Mucosa of descending colon (tissue), 3 donors: ENCODE data around the gene NPEPPS. TPM values are rescaled to one million over a fixed set of nuclear protein-coding genes. Genes with fewer than 3 reads are reported as not detected.

ENCODE experiments used
- ATAC-seq: fragments of 200-7000 bp; cut with Tn5 transposase; one replicate; pipeline ENCODE4 v1.9.1; 2020; ENCODE audit warnings: mild to moderate bottlenecking, moderate library complexity
- DNase-seq, 3 donors: peaks; one replicate each; pipeline ENCODE4 v3.0.0-alpha.2; 2020
- H3K36me3 ChIP-seq: fragments of 200-600 bp; one replicate; pipeline ENCODE4 v1.8.0; 2021; ENCODE audit warnings: low read depth, mild to moderate bottlenecking
- H3K4me1 ChIP-seq: fragments of 200-600 bp; one replicate; pipeline ENCODE4 v1.8.0; 2021; ENCODE audit warnings: low read depth, mild to moderate bottlenecking
- H3K4me3 ChIP-seq: fragments of 200-600 bp; one replicate; pipeline ENCODE4 v1.8.0; 2021; ENCODE audit warnings: mild to moderate bottlenecking
- H3K9me3 ChIP-seq: fragments of 200-600 bp; one replicate; pipeline ENCODE4 v1.8.0; 2021; ENCODE audit warnings: mild to moderate bottlenecking
- CTCF ChIP-seq: fragments of 200-600 bp; IDR thresholded peaks from one replicate; pipeline ENCODE4 v1.8.0; 2022; ENCODE audit warnings: antibody characterized with exemption, mild to moderate bottlenecking
- intact Hi-C, 2 donors: fragments of 100-400 bp; cut with DNase I in 1 of 2; cut with micrococcal nuclease in 1 of 2; formaldehyde crosslinking; loops; one replicate each; pipeline versions ENCODE4 v1.11.0 to v1.11.1; 2022; cut with DNase I, micrococcal nuclease
- total RNA-seq, 3 donors: library from RNA; stranded (reverse); fragmentation: NEBNext Ultra II Directional in 2 of 3; extraction: Animal tissue kit (Norgen Biotek cat#: 25700) in 2 of 3; gene quantifications; one replicate each; pipeline versions ENCODE4 v1.2.1 to v1.2.4, GENCODE V29; 2021 to 2023
- donor health status: DM: no; HTN: no; CAD: no; lungs with moderate emphysema.
- donor health status: DM: no; HTN: no; CAD: no.
- donor health status: DM: no; HTN: yes; CAD: no.

NPEPPS gene
- total RNA-seq, 3 donors from 2014 or later: 138 to 187 (median 160) TPM

GRCh38 chr17:47663912-47664623 is 133.2 kb downstream of the NPEPPS start:
- H3K4me1 ChIP-seq: peaks cover 5% of the 10 kb centered on the region
- TF ChIP-seq CTCF: peak; percentile 51
- peak; percentile 83 for ATAC-seq
- intact Hi-C loops: no loop called here
- DNase-seq: peak; percentile 23 to 77 (median 37)
- peaks cover 19% of the 10 kb centered on the region for H3K36me3 ChIP-seq
- no peaks in the 10 kb centered on the region for H3K9me3 ChIP-seq
- H3K4me3 ChIP-seq: no peak overlapping the region

GRCh38 chr17:47664624-47664941 is 133.7 kb downstream of the NPEPPS start:
- ATAC-seq: no peak
- Histone ChIP-seq H3K4me3 (no peak overlapping the region), H3K36me3 (peaks cover 25% of the 10 kb centered on the region), H3K9me3 (no peaks in the 10 kb centered on the region), H3K4me1 (peaks cover 3% of the 10 kb centered on the region)
- intact Hi-C loops: no loop called here
- no peak for TF ChIP-seq CTCF
- DNase-seq: no peak

- Histone ChIP-seq H3K9me3 (no peaks in the 10 kb centered on the region), H3K4me1 (no peaks in the 10 kb centered on the region), H3K4me3 (no peak overlapping the region), H3K36me3 (peaks cover 35% of the 10 kb centered on the region)
- no peak for TF ChIP-seq CTCF
- DNase-seq: no peak
- ATAC-seq: no peak
- intact Hi-C loops: no loop called here
These were observed 134.7 kb downstream of the NPEPPS start for GRCh38 chr17:47665655-47666054.

- TF ChIP-seq CTCF: no peak
- Histone ChIP-seq H3K9me3 (no peaks in the 10 kb centered on the region), H3K4me1 (no peaks in the 10 kb centered on the region), H3K36me3 (peaks cover 53% of the 10 kb centered on the region), H3K4me3 (no peak overlapping the region)
- ATAC-seq (no peak), DNase-seq (no peak)
- intact Hi-C loops: no loop called here
These were observed 138.2 kb downstream of the NPEPPS start for GRCh38 chr17:47669081-47669480.

- peak; percentile 22 for ATAC-seq
These were observed 139.2 kb downstream of the NPEPPS start for GRCh38 chr17:47670064-47670463.

More at GRCh38 chr17:47670064-47670463, 139.2 kb downstream of the NPEPPS start:
- no peak for DNase-seq
- intact Hi-C loops: no loop called here
- Histone ChIP-seq H3K9me3 (no peaks in the 10 kb centered on the region), H3K4me3 (no peak overlapping the region), H3K4me1 (no peaks in the 10 kb centered on the region), H3K36me3 (peaks cover 53% of the 10 kb centered on the region)
- TF ChIP-seq CTCF: no peak

Other genes with a start within 250 kb of the NPEPPS start
- gene EFCAB13, start 207.2 kb upstream of the NPEPPS start, total RNA-seq: 10 to 100 TPM in 1 of 3 donors, 1 to 10 TPM in 2; 2.7 to 15.3 (median 4.7) TPM
- gene KPNB1, start 118.8 kb downstream of the NPEPPS start, total RNA-seq: 100 to 1,000 TPM; 162 to 269 (median 217) TPM
- 10 to 100 TPM in 1 of 3 donors, 1 to 10 TPM in 2; 2.3 to 20.3 (median 3.2) TPM for gene TBKBP1, start 163.1 kb downstream of the NPEPPS start, total RNA-seq
- 1 to 10 TPM in 2 of 3 donors, under 1 TPM in 1; 0.72 to 1.2 (median 1.2) TPM for gene TBX21, start 202.1 kb downstream of the NPEPPS start, total RNA-seq